ENCODE results near the gene LCA5L. TPM values are rescaled to one million over a fixed set of nuclear protein-coding genes. Genes with fewer than 3 reads are reported as not detected.

Gene LCA5L
- total and polyA plus RNA-seq, 2 of the 13 experiments (the other 11 are each of a cell fraction or from before 2014, with no cell fraction given): 0.13 to 0.55 TPM

DNA sequence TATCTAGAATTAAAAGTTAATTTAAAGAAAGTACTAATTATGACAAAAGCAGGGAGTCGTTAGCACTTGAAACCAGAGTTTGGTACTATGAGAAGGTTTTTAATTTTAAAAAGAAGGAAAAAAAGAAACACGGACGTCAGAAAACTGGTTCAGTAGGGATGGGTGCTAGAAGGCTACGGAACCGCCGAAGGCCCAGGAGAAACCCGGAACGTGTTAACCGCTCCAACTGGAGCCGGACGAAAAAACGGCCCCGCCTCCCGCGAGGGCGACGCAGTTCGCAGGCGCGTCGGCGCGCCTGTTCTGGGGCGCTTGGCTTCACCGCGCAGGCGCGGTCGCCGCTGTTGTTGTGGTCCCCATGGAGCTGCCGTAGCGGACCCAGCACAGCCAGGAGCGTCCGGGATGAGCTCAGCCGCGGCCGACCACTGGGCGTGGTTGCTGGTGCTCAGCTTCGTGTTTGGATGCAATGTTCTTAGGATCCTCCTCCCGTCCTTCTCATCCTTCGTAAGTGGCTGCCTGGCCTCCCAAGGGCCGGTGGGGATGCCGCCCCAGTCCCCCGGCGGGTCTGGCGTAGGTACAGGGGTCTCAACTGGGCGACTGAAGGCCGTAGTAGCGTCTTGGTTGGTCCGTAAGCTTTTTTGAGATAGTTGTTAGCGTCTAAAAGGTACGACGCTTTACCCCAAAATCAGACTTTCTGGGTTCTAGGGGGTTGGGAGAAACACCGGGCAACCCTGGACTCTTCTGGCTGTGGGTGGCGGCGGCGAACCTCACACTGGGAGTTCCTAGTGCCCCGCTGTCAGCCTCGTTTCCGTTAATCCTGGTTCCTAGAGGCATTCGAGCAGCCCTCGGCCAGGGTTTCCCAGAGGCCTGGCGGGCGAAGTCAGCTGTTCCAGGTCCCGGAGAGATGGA is 65.3 kb downstream of the LCA5L start (continued):
- TF ChIP-seq, protein P1, sequence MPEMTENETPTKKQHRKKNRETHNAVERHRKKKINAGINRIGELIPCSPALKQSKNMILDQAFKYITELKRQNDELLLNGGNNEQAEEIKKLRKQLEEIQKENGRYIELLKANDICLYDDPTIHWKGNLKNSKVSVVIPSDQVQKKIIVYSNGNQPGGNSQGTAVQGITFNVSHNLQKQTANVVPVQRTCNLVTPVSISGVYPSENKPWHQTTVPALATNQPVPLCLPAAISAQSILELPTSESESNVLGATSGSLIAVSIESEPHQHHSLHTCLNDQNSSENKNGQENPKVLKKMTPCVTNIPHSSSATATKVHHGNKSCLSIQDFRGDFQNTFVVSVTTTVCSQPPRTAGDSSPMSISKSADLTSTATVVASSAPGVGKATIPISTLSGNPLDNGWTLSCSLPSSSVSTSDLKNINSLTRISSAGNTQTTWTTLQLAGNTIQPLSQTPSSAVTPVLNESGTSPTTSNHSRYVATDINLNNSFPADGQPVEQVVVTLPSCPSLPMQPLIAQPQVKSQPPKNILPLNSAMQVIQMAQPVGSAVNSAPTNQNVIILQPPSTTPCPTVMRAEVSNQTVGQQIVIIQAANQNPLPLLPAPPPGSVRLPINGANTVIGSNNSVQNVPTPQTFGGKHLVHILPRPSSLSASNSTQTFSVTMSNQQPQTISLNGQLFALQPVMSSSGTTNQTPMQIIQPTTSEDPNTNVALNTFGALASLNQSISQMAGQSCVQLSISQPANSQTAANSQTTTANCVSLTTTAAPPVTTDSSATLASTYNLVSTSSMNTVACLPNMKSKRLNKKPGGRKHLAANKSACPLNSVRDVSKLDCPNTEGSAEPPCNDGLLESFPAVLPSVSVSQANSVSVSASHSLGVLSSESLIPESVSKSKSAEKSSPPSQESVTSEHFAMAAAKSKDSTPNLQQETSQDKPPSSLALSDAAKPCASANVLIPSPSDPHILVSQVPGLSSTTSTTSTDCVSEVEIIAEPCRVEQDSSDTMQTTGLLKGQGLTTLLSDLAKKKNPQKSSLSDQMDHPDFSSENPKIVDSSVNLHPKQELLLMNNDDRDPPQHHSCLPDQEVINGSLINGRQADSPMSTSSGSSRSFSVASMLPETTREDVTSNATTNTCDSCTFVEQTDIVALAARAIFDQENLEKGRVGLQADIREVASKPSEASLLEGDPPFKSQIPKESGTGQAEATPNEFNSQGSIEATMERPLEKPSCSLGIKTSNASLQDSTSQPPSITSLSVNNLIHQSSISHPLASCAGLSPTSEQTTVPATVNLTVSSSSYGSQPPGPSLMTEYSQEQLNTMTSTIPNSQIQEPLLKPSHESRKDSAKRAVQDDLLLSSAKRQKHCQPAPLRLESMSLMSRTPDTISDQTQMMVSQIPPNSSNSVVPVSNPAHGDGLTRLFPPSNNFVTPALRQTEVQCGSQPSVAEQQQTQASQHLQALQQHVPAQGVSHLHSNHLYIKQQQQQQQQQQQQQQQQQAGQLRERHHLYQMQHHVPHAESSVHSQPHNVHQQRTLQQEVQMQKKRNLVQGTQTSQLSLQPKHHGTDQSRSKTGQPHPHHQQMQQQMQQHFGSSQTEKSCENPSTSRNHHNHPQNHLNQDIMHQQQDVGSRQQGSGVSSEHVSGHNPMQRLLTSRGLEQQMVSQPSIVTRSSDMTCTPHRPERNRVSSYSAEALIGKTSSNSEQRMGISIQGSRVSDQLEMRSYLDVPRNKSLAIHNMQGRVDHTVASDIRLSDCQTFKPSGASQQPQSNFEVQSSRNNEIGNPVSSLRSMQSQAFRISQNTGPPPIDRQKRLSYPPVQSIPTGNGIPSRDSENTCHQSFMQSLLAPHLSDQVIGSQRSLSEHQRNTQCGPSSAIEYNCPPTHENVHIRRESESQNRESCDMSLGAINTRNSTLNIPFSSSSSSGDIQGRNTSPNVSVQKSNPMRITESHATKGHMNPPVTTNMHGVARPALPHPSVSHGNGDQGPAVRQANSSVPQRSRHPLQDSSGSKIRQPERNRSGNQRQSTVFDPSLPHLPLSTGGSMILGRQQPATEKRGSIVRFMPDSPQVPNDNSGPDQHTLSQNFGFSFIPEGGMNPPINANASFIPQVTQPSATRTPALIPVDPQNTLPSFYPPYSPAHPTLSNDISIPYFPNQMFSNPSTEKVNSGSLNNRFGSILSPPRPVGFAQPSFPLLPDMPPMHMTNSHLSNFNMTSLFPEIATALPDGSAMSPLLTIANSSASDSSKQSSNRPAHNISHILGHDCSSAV (CRISPR knock-in tag; IDR thresholded peaks at IDR 0.05; ENCODE audit: borderline replicate concordance): no peak
- TF ChIP-seq AKAP8 (CRISPR knock-in tag; IDR thresholded peaks at IDR 0.05) (no peak), PCBP2 (optimal IDR thresholded peaks at IDR 0.05; ENCODE audit: low read depth, low read length, poor library complexity, severe bottlenecking) (no peak), POLR2G (IDR thresholded peaks at IDR 0.05; ENCODE audit: low read depth, low read length) (peak; percentile 82), RBFOX2 (IDR thresholded peaks at IDR 0.05; ENCODE audit: low read depth, low read length) (peak; percentile 89), ZNF441 (CRISPR knock-in tag; IDR thresholded peaks at IDR 0.05; ENCODE audit: borderline replicate concordance) (0 out of 2 replicates have a peak, but pooled peaks have one; percentile 12), PITX1 (CRISPR knock-in tag; IDR thresholded peaks at IDR 0.05) (no peak), MXI1 (IDR thresholded peaks at IDR 0.05; ENCODE audit: borderline replicate concordance, low read depth, low read length) (peak; percentile 78; the same call in 1 of the 3 replicates)
- TF ChIP-seq, protein P2, sequence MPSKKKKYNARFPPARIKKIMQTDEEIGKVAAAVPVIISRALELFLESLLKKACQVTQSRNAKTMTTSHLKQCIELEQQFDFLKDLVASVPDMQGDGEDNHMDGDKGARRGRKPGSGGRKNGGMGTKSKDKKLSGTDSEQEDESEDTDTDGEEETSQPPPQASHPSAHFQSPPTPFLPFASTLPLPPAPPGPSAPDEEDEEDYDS (CRISPR knock-in tag; IDR thresholded peaks at IDR 0.05): peak; percentile 66
- TF ChIP-seq, protein P3, sequence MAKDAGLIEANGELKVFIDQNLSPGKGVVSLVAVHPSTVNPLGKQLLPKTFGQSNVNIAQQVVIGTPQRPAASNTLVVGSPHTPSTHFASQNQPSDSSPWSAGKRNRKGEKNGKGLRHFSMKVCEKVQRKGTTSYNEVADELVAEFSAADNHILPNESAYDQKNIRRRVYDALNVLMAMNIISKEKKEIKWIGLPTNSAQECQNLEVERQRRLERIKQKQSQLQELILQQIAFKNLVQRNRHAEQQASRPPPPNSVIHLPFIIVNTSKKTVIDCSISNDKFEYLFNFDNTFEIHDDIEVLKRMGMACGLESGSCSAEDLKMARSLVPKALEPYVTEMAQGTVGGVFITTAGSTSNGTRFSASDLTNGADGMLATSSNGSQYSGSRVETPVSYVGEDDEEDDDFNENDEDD (CRISPR knock-in tag; IDR thresholded peaks at IDR 0.05; ENCODE audit: borderline replicate concordance): peak; percentile 68; the same call in 1 of the 2 replicates
- TF ChIP-seq, protein P4, sequence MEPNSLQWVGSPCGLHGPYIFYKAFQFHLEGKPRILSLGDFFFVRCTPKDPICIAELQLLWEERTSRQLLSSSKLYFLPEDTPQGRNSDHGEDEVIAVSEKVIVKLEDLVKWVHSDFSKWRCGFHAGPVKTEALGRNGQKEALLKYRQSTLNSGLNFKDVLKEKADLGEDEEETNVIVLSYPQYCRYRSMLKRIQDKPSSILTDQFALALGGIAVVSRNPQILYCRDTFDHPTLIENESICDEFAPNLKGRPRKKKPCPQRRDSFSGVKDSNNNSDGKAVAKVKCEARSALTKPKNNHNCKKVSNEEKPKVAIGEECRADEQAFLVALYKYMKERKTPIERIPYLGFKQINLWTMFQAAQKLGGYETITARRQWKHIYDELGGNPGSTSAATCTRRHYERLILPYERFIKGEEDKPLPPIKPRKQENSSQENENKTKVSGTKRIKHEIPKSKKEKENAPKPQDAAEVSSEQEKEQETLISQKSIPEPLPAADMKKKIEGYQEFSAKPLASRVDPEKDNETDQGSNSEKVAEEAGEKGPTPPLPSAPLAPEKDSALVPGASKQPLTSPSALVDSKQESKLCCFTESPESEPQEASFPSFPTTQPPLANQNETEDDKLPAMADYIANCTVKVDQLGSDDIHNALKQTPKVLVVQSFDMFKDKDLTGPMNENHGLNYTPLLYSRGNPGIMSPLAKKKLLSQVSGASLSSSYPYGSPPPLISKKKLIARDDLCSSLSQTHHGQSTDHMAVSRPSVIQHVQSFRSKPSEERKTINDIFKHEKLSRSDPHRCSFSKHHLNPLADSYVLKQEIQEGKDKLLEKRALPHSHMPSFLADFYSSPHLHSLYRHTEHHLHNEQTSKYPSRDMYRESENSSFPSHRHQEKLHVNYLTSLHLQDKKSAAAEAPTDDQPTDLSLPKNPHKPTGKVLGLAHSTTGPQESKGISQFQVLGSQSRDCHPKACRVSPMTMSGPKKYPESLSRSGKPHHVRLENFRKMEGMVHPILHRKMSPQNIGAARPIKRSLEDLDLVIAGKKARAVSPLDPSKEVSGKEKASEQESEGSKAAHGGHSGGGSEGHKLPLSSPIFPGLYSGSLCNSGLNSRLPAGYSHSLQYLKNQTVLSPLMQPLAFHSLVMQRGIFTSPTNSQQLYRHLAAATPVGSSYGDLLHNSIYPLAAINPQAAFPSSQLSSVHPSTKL (CRISPR knock-in tag; IDR thresholded peaks at IDR 0.05): peak; percentile 15; the same call in 1 of the 2 replicates
